Lower leg skin (tissue), 3 donors: ENCODE measurements around the gene MTM1.

Source experiments
- POLR2A ChIP-seq, 2 donors: fragments of 450-650 bp; IDR thresholded peaks; one replicate each; pipeline ENCODE4 v1.6.1; 2016 to 2017; ENCODE audit warnings: antibody characterized with exemption in 2 of 2, mild to moderate bottlenecking in 1 of 2, moderate library complexity in 1 of 2
- TF ChIP-seq, protein P1 (sequence below), 3 donors: fragments of 450-650 bp; IDR thresholded peaks; one replicate each; pipeline ENCODE4 v1.5.1; 2016; ENCODE audit warnings: antibody characterized with exemption in 3 of 3, mild to moderate bottlenecking in 3 of 3, moderate library complexity in 2 of 3

DNA sequence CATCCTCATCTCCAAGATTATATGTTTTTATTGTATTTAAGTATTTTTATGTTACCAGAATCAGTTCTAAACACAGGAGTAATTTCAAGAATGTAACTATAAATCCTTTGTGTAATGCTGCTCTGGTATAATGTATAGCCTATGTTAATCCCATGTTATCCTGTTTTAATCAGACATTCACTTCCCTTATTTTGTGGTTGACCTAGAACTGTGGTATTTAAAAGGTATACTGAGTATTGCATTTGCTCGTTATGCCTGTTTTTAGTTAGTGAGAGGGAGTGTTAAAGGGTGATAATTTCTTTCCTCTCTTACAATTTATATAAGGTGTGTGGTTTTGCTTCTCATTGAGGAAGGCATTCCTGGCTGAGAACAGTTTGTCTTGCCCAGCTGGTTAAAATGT is 26.2 kb downstream of the MTM1 start:
- TF ChIP-seq, protein P1, sequence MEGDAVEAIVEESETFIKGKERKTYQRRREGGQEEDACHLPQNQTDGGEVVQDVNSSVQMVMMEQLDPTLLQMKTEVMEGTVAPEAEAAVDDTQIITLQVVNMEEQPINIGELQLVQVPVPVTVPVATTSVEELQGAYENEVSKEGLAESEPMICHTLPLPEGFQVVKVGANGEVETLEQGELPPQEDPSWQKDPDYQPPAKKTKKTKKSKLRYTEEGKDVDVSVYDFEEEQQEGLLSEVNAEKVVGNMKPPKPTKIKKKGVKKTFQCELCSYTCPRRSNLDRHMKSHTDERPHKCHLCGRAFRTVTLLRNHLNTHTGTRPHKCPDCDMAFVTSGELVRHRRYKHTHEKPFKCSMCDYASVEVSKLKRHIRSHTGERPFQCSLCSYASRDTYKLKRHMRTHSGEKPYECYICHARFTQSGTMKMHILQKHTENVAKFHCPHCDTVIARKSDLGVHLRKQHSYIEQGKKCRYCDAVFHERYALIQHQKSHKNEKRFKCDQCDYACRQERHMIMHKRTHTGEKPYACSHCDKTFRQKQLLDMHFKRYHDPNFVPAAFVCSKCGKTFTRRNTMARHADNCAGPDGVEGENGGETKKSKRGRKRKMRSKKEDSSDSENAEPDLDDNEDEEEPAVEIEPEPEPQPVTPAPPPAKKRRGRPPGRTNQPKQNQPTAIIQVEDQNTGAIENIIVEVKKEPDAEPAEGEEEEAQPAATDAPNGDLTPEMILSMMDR (IDR thresholded peaks at IDR 0.05): no peak
- no peak for TF ChIP-seq POLR2A (IDR thresholded peaks at IDR 0.05)
